Liver (tissue), 3 donors: Measurements from ENCODE around the gene AUP1.

Experiments
- ATF3 ChIP-seq: IDR thresholded peaks from 2 replicates; pipeline ENCODE4 v1.6.1; 2016; ENCODE audit warnings: antibody characterized with exemption
- CTCF ChIP-seq: fragments of 150-350 bp; IDR thresholded peaks from 2 replicates; pipeline ENCODE4 v1.5.1; 2017; ENCODE audit warnings: improper control_type of control experiment, low read depth, low read length; ENCODE audit not compliant: missing input control
- FOXA1 ChIP-seq: IDR thresholded peaks from 2 replicates; pipeline ENCODE4 v1.6.1; 2016; ENCODE audit warnings: antibody characterized with exemption
- GABPA ChIP-seq, 2 donors: IDR thresholded peaks in 1 of 2; conservative IDR thresholded peaks in 1 of 2; 2 replicates each; pipeline ENCODE4 v1.6.1; 2016; ENCODE audit warnings: antibody characterized with exemption in 2 of 2, mild to moderate bottlenecking in 1 of 2, moderate library complexity in 1 of 2
- HNF4G ChIP-seq: IDR thresholded peaks from 2 replicates; pipeline ENCODE4 v1.6.1; 2016; ENCODE audit warnings: antibody characterized with exemption
- MAX ChIP-seq: IDR thresholded peaks from 2 replicates; pipeline ENCODE4 v1.6.1; 2016; ENCODE audit warnings: antibody characterized with exemption
- RAD21 ChIP-seq, 2 donors: IDR thresholded peaks; 2 replicates each; pipeline ENCODE4 v1.6.1; 2016; ENCODE audit warnings: antibody characterized with exemption in 2 of 2, mild to moderate bottlenecking in 2 of 2
- REST ChIP-seq: IDR thresholded peaks from 2 replicates; pipeline ENCODE4 v1.6.1; 2016; ENCODE audit warnings: antibody characterized with exemption, mild to moderate bottlenecking
- YY1 ChIP-seq: IDR thresholded peaks from 2 replicates; pipeline ENCODE4 v1.6.1; 2016; ENCODE audit warnings: antibody characterized with exemption, mild to moderate bottlenecking
- ZBTB33 ChIP-seq: IDR thresholded peaks from 2 replicates; pipeline ENCODE4 v1.6.1; 2016; ENCODE audit warnings: antibody characterized with exemption
- donor health status: healthy.
- donor health status: healthy.

- TF ChIP-seq CTCF (peak; percentile 91), RAD21 (IDR thresholded peaks at IDR 0.05) (peak; percentile 89 to 92), ZBTB33 (peak; percentile 97), REST (no peak), MAX (peak; percentile 80), FOXA1 (no peak), YY1 (peak; percentile 100), GABPA (IDR thresholded peaks at IDR 0.05 in 1 of 2, conservative IDR thresholded peaks at IDR 0.05 in 1 of 2) (peak; percentile 88 to 98), ATF3 (peak; percentile 48), HNF4G (peak; percentile 76)
Observed at GRCh38 chr2:74482801-74483674, 46.5 kb downstream of the AUP1 start, which contains the start of the genes CCDC142 and TTC31.
